Endothelial cell of umbilical vein (primary cell): Measurements from ENCODE around the gene KAZN. TPM values are rescaled to one million over a fixed set of nuclear protein-coding genes. Genes with fewer than 3 reads are reported as not detected.

Experiments used
- BruUV-seq: library from RNA; stranded (reverse); fragments of 400-500 nt; replicated peaks from 2 replicates; lab custom pipeline; 2021; lab: Mats Ljungman, UMichigan
- CTCF ChIA-PET: fragments of 300-600, 350-600 bp; sonication (Branson Sonifier 250); formaldehyde crosslinking; loops from one replicate; lab custom pipeline; 2021; ENCODE audit warnings: antibody characterized with exemption, inconsistent platforms; lab: Charles Lee
- POLR2A ChIA-PET: fragments of 300-600, 350-600 bp; sonication (Branson Sonifier 250); formaldehyde crosslinking; loops from one replicate; lab custom pipeline; 2021; ENCODE audit warnings: antibody characterized with exemption, inconsistent platforms; lab: Charles Lee
- DNase-seq: peaks from one replicate; pipeline ENCODE4 v3.0.0-alpha.2; 2011; ENCODE audit warnings: low read depth, low spot score
- FAIRE-seq: peaks from 2 replicates; lab custom pipeline; 2011; peaks lifted over from hg19 to GRCh38; lab: Jason Lieb, UNC
- H2AFZ ChIP-seq: 2 replicates; pipeline ENCODE4 v1.6.0; 2012; ENCODE audit warnings: low read depth, low read length, control low read depth, inconsistent platforms
- H3K27ac ChIP-seq: 2 replicates; pipeline ENCODE4 v1.5.1; 2011; ENCODE audit warnings: low read depth, mild to moderate bottlenecking, control low read depth, low read length, moderate library complexity; ENCODE audit not compliant: insufficient read depth
- H3K27me3 ChIP-seq, 2 experiments: 2 replicates each; pipeline versions ENCODE4 v1.6.0 to v1.6.1; 2011; ENCODE audit warnings: low read length in 2 of 2, mixed read lengths in 1 of 2; ENCODE audit not compliant: control insufficient read depth in 2 of 2, insufficient read depth in 2 of 2
- H3K36me3 ChIP-seq, 2 experiments: 2 replicates in 1 of 2; 3 replicates in 1 of 2; pipeline ENCODE4 v1.5.1; 2011; ENCODE audit warnings: low read length in 2 of 2, mild to moderate bottlenecking in 1 of 2, moderate library complexity in 1 of 2; ENCODE audit not compliant: control insufficient read depth in 2 of 2, insufficient read depth in 2 of 2; ENCODE audit errors: extremely low read depth in 1 of 2
- H3K4me1 ChIP-seq: 3 replicates; pipeline ENCODE4 v1.5.1; 2011; ENCODE audit warnings: mild to moderate bottlenecking, low read length; ENCODE audit not compliant: control insufficient read depth, insufficient read depth; ENCODE audit errors: extremely low read depth
- H3K4me2 ChIP-seq: 2 replicates; pipeline ENCODE4 v1.6.1; 2011; ENCODE audit warnings: low read length, control low read depth, mixed read lengths; ENCODE audit not compliant: insufficient read depth
- H3K4me3 ChIP-seq, 3 experiments: fragments of 200-600 bp in 1 of 3; sonication (generic), shearing (Covaris generic) in 1 of 3; replicated peaks in 1 of 3; 2 replicates each; pipeline ENCODE4 v1.5.1; 2011 to 2016; ENCODE audit warnings: control low read depth in 3 of 3, low read length in 3 of 3, mild to moderate bottlenecking in 2 of 3, inconsistent platforms in 1 of 3, low read depth in 1 of 3, moderate library complexity in 1 of 3; ENCODE audit not compliant: insufficient read depth in 1 of 3
- H3K79me2 ChIP-seq: 2 replicates; pipeline ENCODE4 v1.6.0; 2012; ENCODE audit warnings: low read length, inconsistent platforms; ENCODE audit not compliant: control insufficient read depth, insufficient read depth
- H3K9ac ChIP-seq: replicated peaks from 2 replicates; pipeline ENCODE3; 2011; ENCODE audit warnings: low read length, control low read depth; ENCODE audit not compliant: insufficient read depth; ENCODE audit errors: extremely low read depth
- H3K9me1 ChIP-seq: replicated peaks from 3 replicates; pipeline ENCODE4 v1.6.0; 2011; ENCODE audit warnings: mild to moderate bottlenecking, low read length; ENCODE audit not compliant: control insufficient read depth, insufficient read depth; ENCODE audit errors: extremely low read depth
- H3K9me3 ChIP-seq: replicated peaks from 2 replicates; pipeline ENCODE4 v1.5.1; 2012; ENCODE audit warnings: low read length, inconsistent platforms; ENCODE audit not compliant: control insufficient read depth, insufficient read depth
- H4K20me1 ChIP-seq: replicated peaks from 2 replicates; pipeline ENCODE3; 2011; ENCODE audit warnings: mild to moderate bottlenecking, low read length; ENCODE audit not compliant: control insufficient read depth, insufficient read depth; ENCODE audit errors: extremely low read depth
- EZH2 ChIP-seq: IDR thresholded peaks from 2 replicates; pipeline ENCODE4 v1.6.1; 2012; ENCODE audit warnings: borderline replicate concordance, low read depth, mild to moderate bottlenecking, moderate library complexity, low read length, inconsistent platforms; ENCODE audit not compliant: severe bottlenecking
- FOS ChIP-seq: IDR thresholded peaks from 2 replicates; pipeline ENCODE4 v1.6.1; 2011; ENCODE audit warnings: mild to moderate bottlenecking, low read length, moderate library complexity, borderline replicate concordance; ENCODE audit not compliant: insufficient read depth
- GATA2 ChIP-seq: IDR thresholded peaks from 2 replicates; pipeline ENCODE4 v1.7.0; 2011; ENCODE audit warnings: low read depth, mild to moderate bottlenecking, moderate library complexity, mixed read lengths, low read length; ENCODE audit not compliant: insufficient read length, insufficient read depth
- JUN ChIP-seq: IDR thresholded peaks from 2 replicates; pipeline ENCODE4 v1.6.1; 2011; ENCODE audit warnings: borderline replicate concordance, low read depth; ENCODE audit not compliant: insufficient read length, insufficient read depth
- MYC ChIP-seq: IDR thresholded peaks from one replicate; pipeline ENCODE4 v1.6.1; 2011; ENCODE audit warnings: mild to moderate bottlenecking, low read depth, low read length
- POLR2A ChIP-seq: IDR thresholded peaks from 2 replicates; pipeline ENCODE4 v1.6.1; 2012; ENCODE audit warnings: low read depth, mild to moderate bottlenecking, control low read depth, low read length
- POLR2AphosphoS5 ChIP-seq: IDR thresholded peaks from 2 replicates; pipeline ENCODE4 v1.6.1; 2012; ENCODE audit warnings: low read depth, mild to moderate bottlenecking, control low read depth, low read length, moderate library complexity; ENCODE audit not compliant: insufficient read depth
- dilution Hi-C: fragments of 300-500 bp; cut with MboI; formaldehyde crosslinking; loops from one replicate; pipeline ENCODE4 v1.15.0; 2019; ENCODE audit warnings: low sequenced_read_pairs; ENCODE audit not compliant: extremely low pct_ligation_motif_present
- intact Hi-C: fragments of 100-400 bp; cut with micrococcal nuclease; formaldehyde crosslinking; loops from one replicate; pipeline ENCODE4 v1.10.0; 2022
- polyA plus RNA-seq, 4 experiments: library from polyadenylated mRNA; depleted of rRNA in 3 of 4; stranded (reverse) in 3 of 4; unstranded in 1 of 4; fragments of >200 nt; gene quantifications; 2 replicates each; pipeline versions ENCODE4 v1.2.1 to v1.2.3, GENCODE V29; 2011 to 2012; ENCODE audit warnings: missing spikeins in 1 of 4
- total RNA-seq: library from RNA; stranded (reverse); gene quantifications from 2 replicates; pipeline ENCODE4 v1.2.3, GENCODE V29; 2021
- TF ChIP-seq, protein P1 (sequence below): IDR thresholded peaks from 2 replicates; pipeline ENCODE4 v1.6.1; 2011; ENCODE audit not compliant: insufficient read depth, insufficient read length
- TF ChIP-seq, protein P2 (sequence below), 2 donors: IDR thresholded peaks; 1 replicate in 1 of 2; 2 replicates in 1 of 2; pipeline ENCODE4 v1.5.1; 2011; ENCODE audit warnings: low read length in 2 of 2, mild to moderate bottlenecking in 2 of 2, moderate library complexity in 2 of 2, control low read depth in 1 of 2, inconsistent platforms in 1 of 2, low read depth in 1 of 2; ENCODE audit not compliant: insufficient read depth in 1 of 2; ENCODE audit errors: extremely low read depth in 1 of 2

The KAZN gene
- total and polyA plus RNA-seq, 2 donors (not counting 3 experiments of a cell fraction or from before 2014, with no cell fraction given), result 1.6 to 5.8 TPM

DNA sequence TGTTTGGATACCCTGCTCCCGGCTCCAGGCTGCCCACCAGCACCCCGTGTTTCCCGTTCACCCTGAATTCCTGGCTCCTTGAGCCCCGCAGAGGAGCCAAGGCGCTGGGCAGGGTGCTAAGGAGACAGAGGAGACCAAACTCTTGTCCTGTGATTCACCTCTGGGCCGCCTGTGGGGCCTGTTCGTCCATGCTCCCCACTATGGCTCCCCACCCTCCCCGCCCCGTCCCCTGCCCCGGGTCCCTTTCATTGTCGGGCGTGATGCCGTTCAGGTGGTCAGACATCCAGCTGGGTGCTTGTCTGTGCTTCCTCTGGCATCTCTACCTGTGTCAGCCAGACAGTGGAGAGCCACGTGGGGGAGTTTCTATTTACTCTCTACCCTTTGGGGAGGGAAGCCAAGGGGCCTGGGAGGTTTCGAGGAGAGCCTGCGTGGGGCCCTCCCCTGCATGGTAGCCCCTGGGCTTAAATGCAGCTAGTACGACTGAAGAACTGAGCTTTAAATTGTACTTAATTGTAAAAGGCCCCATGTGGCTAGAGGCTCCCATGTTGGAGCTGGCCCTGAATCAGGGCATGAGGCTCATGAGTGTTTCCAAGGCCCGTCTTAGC, 333.7 kb downstream of the KAZN start:
- ChIA-PET POLR2A (no interaction called here), CTCF (interaction anchor here (0.6 kb wide), 1 partner anchor 9 kb away, joined by 5 read pairs; no protein-coding TSS in a partner anchor)
- FAIRE-seq, result no peak
- Histone ChIP-seq H3K79me2 (no peaks in the 10 kb centered on the region), H3K4me1 (no peaks in the 10 kb centered on the region), H4K20me1 (no peaks in the 10 kb centered on the region), H3K27me3 (no peaks in the 10 kb centered on the region), H3K9me3 (no peaks in the 10 kb centered on the region), H3K4me2 (no peak overlapping the region), H3K9me1 (no peaks in the 10 kb centered on the region), H3K4me3 (no peak overlapping the region), H3K27ac (no peak overlapping the region), H3K9ac (no peak overlapping the region), H3K36me3 (no peaks in the 10 kb centered on the region), H2AFZ (no peak overlapping the region)
- dilution Hi-C loops (no loop called here), intact Hi-C loops (no loop called here)
- TF ChIP-seq FOS, result no peak
- TF ChIP-seq GATA2, result no peak
- TF ChIP-seq, protein P1, sequence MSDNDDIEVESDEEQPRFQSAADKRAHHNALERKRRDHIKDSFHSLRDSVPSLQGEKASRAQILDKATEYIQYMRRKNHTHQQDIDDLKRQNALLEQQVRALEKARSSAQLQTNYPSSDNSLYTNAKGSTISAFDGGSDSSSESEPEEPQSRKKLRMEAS, result no peak
- no peak for TF ChIP-seq POLR2A
- no peak for TF ChIP-seq EZH2
- no peak for TF ChIP-seq POLR2AphosphoS5
- TF ChIP-seq, protein P2, sequence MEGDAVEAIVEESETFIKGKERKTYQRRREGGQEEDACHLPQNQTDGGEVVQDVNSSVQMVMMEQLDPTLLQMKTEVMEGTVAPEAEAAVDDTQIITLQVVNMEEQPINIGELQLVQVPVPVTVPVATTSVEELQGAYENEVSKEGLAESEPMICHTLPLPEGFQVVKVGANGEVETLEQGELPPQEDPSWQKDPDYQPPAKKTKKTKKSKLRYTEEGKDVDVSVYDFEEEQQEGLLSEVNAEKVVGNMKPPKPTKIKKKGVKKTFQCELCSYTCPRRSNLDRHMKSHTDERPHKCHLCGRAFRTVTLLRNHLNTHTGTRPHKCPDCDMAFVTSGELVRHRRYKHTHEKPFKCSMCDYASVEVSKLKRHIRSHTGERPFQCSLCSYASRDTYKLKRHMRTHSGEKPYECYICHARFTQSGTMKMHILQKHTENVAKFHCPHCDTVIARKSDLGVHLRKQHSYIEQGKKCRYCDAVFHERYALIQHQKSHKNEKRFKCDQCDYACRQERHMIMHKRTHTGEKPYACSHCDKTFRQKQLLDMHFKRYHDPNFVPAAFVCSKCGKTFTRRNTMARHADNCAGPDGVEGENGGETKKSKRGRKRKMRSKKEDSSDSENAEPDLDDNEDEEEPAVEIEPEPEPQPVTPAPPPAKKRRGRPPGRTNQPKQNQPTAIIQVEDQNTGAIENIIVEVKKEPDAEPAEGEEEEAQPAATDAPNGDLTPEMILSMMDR (IDR thresholded peaks at IDR 0.05; ENCODE audit: extremely low read depth in 1 of 2, insufficient read depth in 1 of 2, low read depth in 1 of 2, low read length in 2 of 2), result no peak
- TF ChIP-seq MYC, result no peak
- TF ChIP-seq JUN, result no peak
- no TSS peak for BruUV-seq
- no peak for DNase-seq
